Type B pancreatic cell (in vitro differentiated cells): ENCODE results near the gene FOXN3. TPM values are rescaled to one million over a fixed set of nuclear protein-coding genes. Genes with fewer than 3 reads are reported as not detected.

Experiments
- DNase-seq: peaks from one replicate; pipeline ENCODE4 v3.0.0; 2021; ENCODE audit warnings: mixed read lengths; ENCODE audit not compliant: unreplicated experiment; ENCODE audit errors: extremely low spot score
- H3K27ac Mint-ChIP-seq: 2 replicates; pipeline ENCODE4 v1.8.0; 2021; ENCODE audit warnings: mild to moderate bottlenecking, mixed read lengths
- H3K27me3 Mint-ChIP-seq: 2 replicates; pipeline ENCODE4 v1.8.0; 2021; ENCODE audit warnings: mixed read lengths
- H3K36me3 Mint-ChIP-seq: 2 replicates; pipeline ENCODE4 v1.8.0; 2021; ENCODE audit warnings: mixed read lengths
- H3K4me1 Mint-ChIP-seq: one replicate; pipeline ENCODE4 v1.8.0; 2021; ENCODE audit warnings: mixed read lengths; ENCODE audit not compliant: unreplicated experiment
- H3K4me3 Mint-ChIP-seq: 2 replicates; pipeline ENCODE4 v1.8.0; 2021; ENCODE audit warnings: mild to moderate bottlenecking, mixed read lengths
- H3K9me3 Mint-ChIP-seq: 2 replicates; pipeline ENCODE4 v1.8.0; 2021; ENCODE audit warnings: mixed read lengths
- total RNA-seq: library from RNA; stranded (reverse); gene quantifications from 2 replicates; pipeline ENCODE4 v1.2.1, GENCODE V29; 2021; ENCODE audit warnings: low replicate concordance
- TF ChIP-seq, protein P1 (sequence below): fragments of 200-600 bp; sonication (generic); conservative IDR thresholded peaks from 2 replicates; pipeline ENCODE4 v1.5.0; 2021; ENCODE audit warnings: antibody characterized with exemption, mild to moderate bottlenecking

Gene FOXN3
- total RNA-seq, 1 donor from 2014 or later = 73.5 TPM

DNA sequence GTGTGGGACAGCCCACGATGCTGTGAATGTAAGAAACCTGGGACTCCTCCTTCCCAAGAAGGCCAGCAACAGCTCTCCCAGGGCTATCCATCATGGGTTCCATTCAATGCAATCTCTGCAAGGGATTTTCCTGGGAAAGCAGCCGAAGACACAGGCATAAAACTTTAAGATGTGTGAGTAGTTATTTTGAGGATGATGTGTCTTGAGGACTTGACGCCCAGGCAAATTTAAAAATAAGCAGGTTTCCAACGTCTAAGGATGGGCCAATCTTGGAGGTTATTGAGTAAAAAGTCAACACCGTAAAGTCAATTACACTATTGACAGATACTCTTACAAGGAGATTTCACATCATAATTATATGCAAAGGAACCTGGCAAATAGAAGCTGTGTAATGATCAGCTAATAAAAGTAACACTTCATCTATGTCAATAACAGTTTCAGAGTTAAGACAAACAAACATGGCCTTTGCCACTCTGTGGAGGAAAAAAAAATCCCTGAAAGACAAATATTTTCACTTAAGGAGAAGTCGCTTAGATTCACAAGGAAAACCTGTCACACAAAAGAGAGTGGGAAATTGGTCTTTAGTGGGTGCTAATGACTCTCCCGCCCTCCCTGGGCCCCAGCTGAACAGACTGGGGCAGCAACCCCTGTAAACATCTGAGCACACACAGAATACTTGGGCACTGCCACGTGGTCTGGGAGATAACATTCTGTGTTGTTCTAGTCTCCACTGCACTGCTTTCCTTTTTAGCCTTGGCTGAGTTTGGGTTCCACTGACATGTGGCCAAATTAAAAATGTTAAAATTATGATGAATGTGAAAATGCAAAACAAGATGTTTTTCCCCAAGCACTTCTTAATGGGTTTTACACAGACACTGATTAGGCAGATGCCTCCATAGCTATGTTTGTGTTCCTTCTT, 240.9 kb downstream of the FOXN3 start:
- TF ChIP-seq, protein P1, sequence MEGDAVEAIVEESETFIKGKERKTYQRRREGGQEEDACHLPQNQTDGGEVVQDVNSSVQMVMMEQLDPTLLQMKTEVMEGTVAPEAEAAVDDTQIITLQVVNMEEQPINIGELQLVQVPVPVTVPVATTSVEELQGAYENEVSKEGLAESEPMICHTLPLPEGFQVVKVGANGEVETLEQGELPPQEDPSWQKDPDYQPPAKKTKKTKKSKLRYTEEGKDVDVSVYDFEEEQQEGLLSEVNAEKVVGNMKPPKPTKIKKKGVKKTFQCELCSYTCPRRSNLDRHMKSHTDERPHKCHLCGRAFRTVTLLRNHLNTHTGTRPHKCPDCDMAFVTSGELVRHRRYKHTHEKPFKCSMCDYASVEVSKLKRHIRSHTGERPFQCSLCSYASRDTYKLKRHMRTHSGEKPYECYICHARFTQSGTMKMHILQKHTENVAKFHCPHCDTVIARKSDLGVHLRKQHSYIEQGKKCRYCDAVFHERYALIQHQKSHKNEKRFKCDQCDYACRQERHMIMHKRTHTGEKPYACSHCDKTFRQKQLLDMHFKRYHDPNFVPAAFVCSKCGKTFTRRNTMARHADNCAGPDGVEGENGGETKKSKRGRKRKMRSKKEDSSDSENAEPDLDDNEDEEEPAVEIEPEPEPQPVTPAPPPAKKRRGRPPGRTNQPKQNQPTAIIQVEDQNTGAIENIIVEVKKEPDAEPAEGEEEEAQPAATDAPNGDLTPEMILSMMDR = no peak
- no peak overlapping the region for H3K27ac Mint-ChIP-seq
- no peak overlapping the region for H3K4me3 Mint-ChIP-seq
- no peak for DNase-seq
- H3K9me3 Mint-ChIP-seq = peaks cover 5% of the 10 kb centered on the region
- peaks cover 24% of the 10 kb centered on the region for H3K36me3 Mint-ChIP-seq
- H3K27me3 Mint-ChIP-seq = no peaks in the 10 kb centered on the region
- no peaks in the 10 kb centered on the region for H3K4me1 Mint-ChIP-seq

DNA sequence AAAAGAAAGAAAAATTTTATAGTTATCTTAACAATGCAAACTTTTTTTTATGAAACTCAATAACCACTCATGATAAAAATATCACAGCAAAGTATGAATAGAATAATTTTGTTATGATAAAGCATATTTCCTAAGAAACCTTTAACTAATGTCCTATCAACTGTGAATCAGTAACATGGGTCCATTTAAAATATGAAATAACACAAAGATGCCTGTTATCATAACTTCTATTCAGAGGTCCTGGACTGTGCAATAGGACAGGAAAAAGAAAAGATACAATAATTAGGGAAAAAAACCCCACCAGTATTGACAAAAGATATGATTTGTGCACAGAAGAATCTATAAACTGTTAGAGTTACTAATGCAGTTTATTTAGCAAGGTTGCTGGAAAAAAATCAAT, 245.4 kb downstream of the FOXN3 start:
- no peak overlapping the region for H3K4me3 Mint-ChIP-seq
- peaks cover 5% of the 10 kb centered on the region for H3K9me3 Mint-ChIP-seq
- no peaks in the 10 kb centered on the region for H3K27me3 Mint-ChIP-seq
- TF ChIP-seq, protein P1 = no peak
- no peak for DNase-seq
- H3K27ac Mint-ChIP-seq = no peak overlapping the region
- H3K36me3 Mint-ChIP-seq = peaks cover 26% of the 10 kb centered on the region
- H3K4me1 Mint-ChIP-seq = no peaks in the 10 kb centered on the region

DNA sequence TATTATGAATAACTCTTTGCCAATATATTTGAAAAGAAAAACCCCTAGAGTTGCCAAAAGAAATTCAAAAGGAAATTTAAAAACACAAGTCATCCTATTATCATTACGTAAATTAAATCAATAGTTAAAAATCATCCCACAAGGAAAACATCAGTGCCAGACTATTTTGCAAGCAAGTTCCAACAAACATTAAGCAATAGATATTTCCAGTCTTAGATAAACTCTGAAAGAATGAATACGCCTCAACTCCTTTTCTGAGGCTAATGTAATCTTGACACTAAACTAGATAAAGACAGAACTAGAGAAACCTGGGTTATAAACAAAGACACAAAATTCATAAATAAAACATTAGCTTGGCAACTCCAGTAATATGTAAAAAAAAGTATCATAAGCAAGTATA, 245.9 kb downstream of the FOXN3 start:
- no peak overlapping the region for H3K27ac Mint-ChIP-seq
- TF ChIP-seq, protein P1 = no peak
- no peak for DNase-seq
- no peaks in the 10 kb centered on the region for H3K4me1 Mint-ChIP-seq
- no peak overlapping the region for H3K4me3 Mint-ChIP-seq
- H3K9me3 Mint-ChIP-seq = peaks cover 5% of the 10 kb centered on the region
- no peaks in the 10 kb centered on the region for H3K27me3 Mint-ChIP-seq
- H3K36me3 Mint-ChIP-seq = peaks cover 26% of the 10 kb centered on the region

DNA sequence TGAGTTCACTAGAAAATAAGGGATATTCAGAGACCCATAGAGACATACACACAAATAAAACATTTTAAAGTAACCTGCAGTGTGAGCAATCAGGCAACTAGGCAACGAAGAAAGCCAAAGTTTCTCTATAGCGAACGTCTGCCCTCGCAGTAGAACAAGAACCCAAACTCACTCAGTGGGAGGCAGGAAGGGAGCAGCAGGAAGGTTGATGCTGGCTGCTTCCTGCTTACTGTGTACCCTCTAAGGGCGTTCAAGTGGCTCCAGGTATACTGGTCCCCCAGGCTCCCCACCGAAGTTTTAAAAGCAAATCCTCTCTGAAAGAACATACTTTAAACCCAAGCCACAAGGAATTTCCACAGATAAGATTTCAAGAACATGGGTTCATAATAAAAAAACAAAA, 249.3 kb downstream of the FOXN3 start:
- Mint-ChIP-seq H3K9me3 (peaks cover under 1% of the 10 kb centered on the region), H3K36me3 (peaks cover 17% of the 10 kb centered on the region), H3K27me3 (no peaks in the 10 kb centered on the region), H3K27ac (no peak overlapping the region), H3K4me1 (no peaks in the 10 kb centered on the region), H3K4me3 (no peak overlapping the region)
- DNase-seq = no peak
- TF ChIP-seq, protein P1 = no peak

DNA sequence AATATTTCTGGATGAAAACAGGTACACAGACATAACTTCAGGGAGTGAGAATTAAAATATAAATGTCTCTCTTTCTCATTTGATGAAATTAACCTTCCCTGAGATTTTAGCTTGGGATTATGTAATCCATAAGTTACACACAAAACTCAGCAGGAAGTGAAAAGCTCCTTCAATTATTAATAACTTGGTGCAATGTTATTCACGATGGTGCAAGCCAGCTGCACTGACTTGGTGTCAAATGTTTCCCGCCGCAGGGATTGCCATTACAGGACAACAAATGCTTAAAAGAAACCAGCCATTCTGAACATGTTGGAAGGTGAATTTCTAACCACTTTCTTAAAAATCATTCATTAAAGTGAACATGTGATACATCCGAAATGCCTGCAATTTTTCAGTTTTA, 250.4 kb downstream of the FOXN3 start:
- Mint-ChIP-seq H3K9me3 (no peaks in the 10 kb centered on the region), H3K36me3 (peaks cover 17% of the 10 kb centered on the region), H3K27me3 (no peaks in the 10 kb centered on the region), H3K27ac (no peak overlapping the region), H3K4me1 (no peaks in the 10 kb centered on the region), H3K4me3 (no peak overlapping the region)
- TF ChIP-seq, protein P1 = no peak
- no peak for DNase-seq
